ENCODE measurements around the gene CLEC16A. TPM values are rescaled to one million over a fixed set of nuclear protein-coding genes. Genes with fewer than 3 reads are reported as not detected.

Gene CLEC16A
- total RNA-seq, 1 donor from 2014 or later = 32.4 TPM

GRCh38 chr16:11147754-11148444 lies 203.5 kb downstream of the CLEC16A start:
- no peak for DNase-seq (ENCODE audit: extremely low read depth, low read depth, low spot score)

GRCh38 chr16:11149011-11149616 lies 204.8 kb downstream of the CLEC16A start:
- DNase-seq (ENCODE audit: extremely low read depth, low read depth, low spot score) = no peak

GRCh38 chr16:11150190-11150589 lies 205.8 kb downstream of the CLEC16A start:
- DNase-seq (ENCODE audit: extremely low read depth, low read depth, low spot score) = no peak

- DNase-seq (ENCODE audit: extremely low read depth, low read depth, low spot score) = no peak
These were observed 207.0 kb downstream of the CLEC16A start for GRCh38 chr16:11151156-11151884.

GRCh38 chr16:11151885-11152629 lies 207.7 kb downstream of the CLEC16A start:
- no peak for DNase-seq (ENCODE audit: extremely low read depth, low read depth, low spot score)

- DNase-seq (ENCODE audit: extremely low read depth, low read depth, low spot score) = no peak
These were observed 208.4 kb downstream of the CLEC16A start for GRCh38 chr16:11152677-11153331.

- no peak for DNase-seq (ENCODE audit: extremely low read depth, low read depth, low spot score)
These were observed 211.0 kb downstream of the CLEC16A start for GRCh38 chr16:11155284-11155806.

GRCh38 chr16:11156401-11156800 lies 212.0 kb downstream of the CLEC16A start:
- no peak for DNase-seq (ENCODE audit: extremely low read depth, low read depth, low spot score)

- no peak for DNase-seq (ENCODE audit: extremely low read depth, low read depth, low spot score)
These were observed 212.8 kb downstream of the CLEC16A start for GRCh38 chr16:11157143-11157542.

GRCh38 chr16:11158018-11158417 lies 213.7 kb downstream of the CLEC16A start:
- no peak for DNase-seq (ENCODE audit: extremely low read depth, low read depth, low spot score)

GRCh38 chr16:11159282-11159681 lies 214.9 kb downstream of the CLEC16A start:
- no peak for DNase-seq (ENCODE audit: extremely low read depth, low read depth, low spot score)

- DNase-seq (ENCODE audit: extremely low read depth, low read depth, low spot score) = no peak
These were observed 216.3 kb downstream of the CLEC16A start for GRCh38 chr16:11160676-11161115.

GRCh38 chr16:11161439-11161838 lies 217.1 kb downstream of the CLEC16A start:
- DNase-seq (ENCODE audit: extremely low read depth, low read depth, low spot score) = no peak

- DNase-seq (ENCODE audit: extremely low read depth, low read depth, low spot score) = no peak
These were observed 217.6 kb downstream of the CLEC16A start for GRCh38 chr16:11161974-11162373.

GRCh38 chr16:11162586-11163268 lies 218.4 kb downstream of the CLEC16A start:
- DNase-seq (ENCODE audit: extremely low read depth, low read depth, low spot score) = no peak

- no peak for DNase-seq (ENCODE audit: extremely low read depth, low read depth, low spot score)
These were observed 219.4 kb downstream of the CLEC16A start for GRCh38 chr16:11163761-11164261.

- DNase-seq (ENCODE audit: extremely low read depth, low read depth, low spot score) = no peak
These were observed 220.3 kb downstream of the CLEC16A start for GRCh38 chr16:11164482-11165270.

- no peak for DNase-seq (ENCODE audit: extremely low read depth, low read depth, low spot score)
These were observed 221.0 kb downstream of the CLEC16A start for GRCh38 chr16:11165349-11165748.

Data from glomerular endothelial cell (primary cell).